Fibroblast of skin of right biceps (primary cell): Measurements from ENCODE around the gene MCF2L.
A peak's percentile ranks its signal among the peaks of the same experiment; 100 is the strongest.
"Not testable (repeated sequence)": the region's sequence is repeated elsewhere in the genome, so short reads cannot be mapped to it uniquely, and the experiment has no call there.

Experiments used
- DNase-seq: peaks from one replicate; pipeline ENCODE4 v3.0.0-alpha.2; 2013

Gene MCF2L

GRCh38 chr13:113105921-113106452 lies 137.0 kb downstream of the MCF2L start:
- no peak for DNase-seq

- DNase-seq, result no peak
Measured at GRCh38 chr13:113106711-113107351, 137.8 kb downstream of the MCF2L start.

GRCh38 chr13:113108521-113108920 lies 139.5 kb downstream of the MCF2L start:
- not testable (repeated sequence) for DNase-seq

GRCh38 chr13:113109151-113110047 lies 140.4 kb downstream of the MCF2L start:
- DNase-seq, result no peak

- peak; percentile 14 for DNase-seq
Measured at GRCh38 chr13:113110048-113110851, 141.2 kb downstream of the MCF2L start.

GRCh38 chr13:113110852-113111315 lies 141.9 kb downstream of the MCF2L start:
- DNase-seq, result no peak

- not testable (repeated sequence) for DNase-seq
Measured at GRCh38 chr13:113111821-113112220, 142.8 kb downstream of the MCF2L start.

- DNase-seq, result not testable (repeated sequence)
Measured at GRCh38 chr13:113112475-113112874, 143.5 kb downstream of the MCF2L start.

- DNase-seq, result no peak
Measured at GRCh38 chr13:113112893-113113845, 144.2 kb downstream of the MCF2L start.

GRCh38 chr13:113113846-113114271 lies 144.8 kb downstream of the MCF2L start:
- DNase-seq, result no peak

GRCh38 chr13:113114511-113115362 lies 145.7 kb downstream of the MCF2L start:
- DNase-seq, result no peak

GRCh38 chr13:113115363-113116205 lies 146.6 kb downstream of the MCF2L start:
- DNase-seq, result no peak

- DNase-seq, result no peak
Measured at GRCh38 chr13:113116206-113116800, 147.3 kb downstream of the MCF2L start.

- no peak for DNase-seq
Measured at GRCh38 chr13:113116871-113117271, 147.9 kb downstream of the MCF2L start.

- DNase-seq, result peak; percentile 12
Measured at GRCh38 chr13:113117335-113117872, 148.4 kb downstream of the MCF2L start.

- no peak for DNase-seq
Measured at GRCh38 chr13:113117911-113118260, 148.9 kb downstream of the MCF2L start.

- no peak for DNase-seq
Measured at GRCh38 chr13:113118261-113119021, 149.4 kb downstream of the MCF2L start.

- no peak for DNase-seq
Measured at GRCh38 chr13:113119166-113119821, 150.3 kb downstream of the MCF2L start.
